Activated T-helper 1 cell treated with Interleukin-2 at 50 U/mL for 16 hours (primary cell): Measurements from ENCODE around the gene RAD50.
"Not testable (repeated sequence)": the region's sequence is repeated elsewhere in the genome, so short reads cannot be mapped to it uniquely, and the experiment has no call there.

Experiments
- DNase-seq: peaks from one replicate; pipeline ENCODE4 v3.0.0-alpha.2; 2020; ENCODE audit warnings: low read depth

RAD50 gene

GRCh38 chr5:132677191-132677590 is 120.4 kb downstream of the RAD50 start:
- no peak for DNase-seq

- no peak for DNase-seq
Measured at GRCh38 chr5:132677682-132678400, 121.1 kb downstream of the RAD50 start.

- DNase-seq: no peak
Measured at GRCh38 chr5:132678735-132679134, 122.0 kb downstream of the RAD50 start.

GRCh38 chr5:132679166-132679565 is 122.4 kb downstream of the RAD50 start:
- DNase-seq: no peak

GRCh38 chr5:132679717-132680380 is 123.1 kb downstream of the RAD50 start:
- DNase-seq: no peak

- no peak for DNase-seq
Measured at GRCh38 chr5:132680780-132681475, 124.2 kb downstream of the RAD50 start.

GRCh38 chr5:132681476-132681831 is 124.7 kb downstream of the RAD50 start:
- DNase-seq: no peak

- no peak for DNase-seq
Measured at GRCh38 chr5:132681983-132682382, 125.2 kb downstream of the RAD50 start.

- DNase-seq: no peak
Measured at GRCh38 chr5:132684491-132684890, 127.7 kb downstream of the RAD50 start.

- no peak for DNase-seq
Measured at GRCh38 chr5:132684922-132685720, 128.3 kb downstream of the RAD50 start.

- DNase-seq: no peak
Measured at GRCh38 chr5:132686193-132686592, 129.4 kb downstream of the RAD50 start.

GRCh38 chr5:132687995-132688394 is 131.2 kb downstream of the RAD50 start:
- DNase-seq: no peak

- DNase-seq: no peak
Measured at GRCh38 chr5:132688536-132689339, 132.0 kb downstream of the RAD50 start.

- DNase-seq: no peak
Measured at GRCh38 chr5:132689513-132689912, 132.7 kb downstream of the RAD50 start.

- DNase-seq: no peak
Measured at GRCh38 chr5:132690156-132690555, 133.4 kb downstream of the RAD50 start.

GRCh38 chr5:132691755-132692631 is 135.2 kb downstream of the RAD50 start:
- DNase-seq: not testable (repeated sequence)

GRCh38 chr5:132692632-132692967 is 135.8 kb downstream of the RAD50 start:
- DNase-seq: no peak
